HepG2 (cell line): ENCODE data around the gene ELMO2. TPM values are rescaled to one million over a fixed set of nuclear protein-coding genes. Genes with fewer than 3 reads are reported as not detected.

Source experiments
- ATAC-seq: fragments of 200-7000 bp; cut with Tn5 transposase; 3 replicates; pipeline ENCODE4 v1.9.1; 2020; ENCODE audit warnings: mild to moderate bottlenecking, moderate library complexity
- BruUV-seq: library from RNA; stranded (reverse); fragments of 400-500 nt; replicated peaks from 2 replicates; lab custom pipeline; 2021; lab: Mats Ljungman, UMichigan
- CTCF ChIA-PET: fragments of 300-600 bp; formaldehyde crosslinking; extraction: SDS; loops from one replicate; lab custom pipeline; 2021; ENCODE audit warnings: low total read pairs, inconsistent platforms, low intra/inter-chr PET ratio; lab: Yijun Ruan, JAX
- POLR2A ChIA-PET: fragments of 350-600 bp; sonication (Branson Sonifier 250); formaldehyde crosslinking; loops from one replicate; lab custom pipeline; 2020; ENCODE audit warnings: antibody characterized with exemption, inconsistent platforms; lab: Yijun Ruan, JAX
- DNase-seq: peaks from one replicate; pipeline ENCODE4 v3.0.0-alpha.2; 2015; ENCODE audit warnings: low spot score
- FAIRE-seq: peaks from 3 replicates; lab custom pipeline; 2011; peaks lifted over from hg19 to GRCh38; lab: Jason Lieb, UNC
- H2AFZ ChIP-seq: one replicate; pipeline ENCODE4 v1.6.1; 2011; ENCODE audit warnings: low read length, inconsistent platforms
- H3K27ac ChIP-seq: fragments of 300-600 bp; 3 replicates; pipeline ENCODE4 v1.8.0; 2011; ENCODE audit warnings: mixed run types, mild to moderate bottlenecking, mixed read lengths, low read length, inconsistent platforms; ENCODE audit not compliant: insufficient read depth; ENCODE audit errors: extremely low read length
- H3K27me3 ChIP-seq, 2 experiments: fragments of 200-600 bp in 1 of 2; 2 replicates in 1 of 2; 3 replicates in 1 of 2; pipeline versions ENCODE4 v1.6.0 to v1.8.0; 2011; ENCODE audit warnings: low read length in 2 of 2, mild to moderate bottlenecking in 2 of 2, moderate library complexity in 2 of 2, inconsistent platforms in 1 of 2; ENCODE audit not compliant: insufficient read depth in 2 of 2, control insufficient read depth in 1 of 2
- H3K36me3 ChIP-seq, 2 experiments: fragments of 200-600 bp in 1 of 2; replicated peaks in 1 of 2; 2 replicates in 1 of 2; 3 replicates in 1 of 2; pipeline versions ENCODE4 v1.5.1 to v1.8.0; 2011; ENCODE audit warnings: low read length in 2 of 2, inconsistent platforms in 1 of 2; ENCODE audit not compliant: insufficient read depth in 2 of 2, control insufficient read depth in 1 of 2
- H3K4me1 ChIP-seq: 2 replicates; pipeline ENCODE4 v1.5.1; 2012; ENCODE audit warnings: low read length, inconsistent platforms; ENCODE audit not compliant: insufficient read depth
- H3K4me2 ChIP-seq: 2 replicates; pipeline ENCODE4 v1.6.0; 2011; ENCODE audit warnings: low read depth, low read length, inconsistent platforms
- H3K4me3 ChIP-seq, 3 experiments: fragments of 200-600 bp in 1 of 3; sonication (generic), shearing (Covaris generic) in 1 of 3; replicated peaks in 1 of 3; 2 replicates each; pipeline ENCODE4 v1.5.1; 2011 to 2016; ENCODE audit warnings: low read length in 3 of 3, inconsistent platforms in 2 of 3, low read depth in 2 of 3, mild to moderate bottlenecking in 2 of 3, control low read depth in 1 of 3, mixed read lengths in 1 of 3; ENCODE audit not compliant: insufficient read depth in 1 of 3
- H3K79me2 ChIP-seq: one replicate; pipeline ENCODE4 v1.6.1; 2011; ENCODE audit warnings: low read length, inconsistent platforms; ENCODE audit not compliant: insufficient read depth
- H3K9ac ChIP-seq: 2 replicates; pipeline ENCODE4 v1.6.0; 2011; ENCODE audit warnings: mild to moderate bottlenecking, low read depth, low read length, inconsistent platforms; ENCODE audit not compliant: insufficient read depth
- H3K9me3 ChIP-seq: 2 replicates; pipeline ENCODE4 v1.5.1; 2012; ENCODE audit warnings: mild to moderate bottlenecking, low read length
- H4K20me1 ChIP-seq: 2 replicates; pipeline ENCODE4 v1.6.0; 2011; ENCODE audit warnings: inconsistent platforms, mild to moderate bottlenecking, low read length, moderate library complexity; ENCODE audit not compliant: insufficient read depth
- CBX1 ChIP-seq: IDR thresholded peaks from one replicate; pipeline ENCODE4 v1.6.1; 2016; ENCODE audit warnings: antibody characterized with exemption, low read depth
- SNAPC4 ChIP-seq: sonication (generic); formaldehyde crosslinking; IDR thresholded peaks from 2 replicates; pipeline ENCODE4 v1.4.0; 2020; ENCODE audit warnings: mild to moderate bottlenecking, missing genetic modification reagents
- SNRNP70 ChIP-seq: fragments of 200-400 bp; formaldehyde crosslinking; IDR thresholded peaks from 2 replicates; pipeline ENCODE4 v1.6.1; 2017; ENCODE audit warnings: mild to moderate bottlenecking, low read depth, low read length, moderate library complexity
- ZFP36L2 ChIP-seq: sonication (generic); formaldehyde crosslinking; IDR thresholded peaks from 2 replicates; pipeline ENCODE4 v1.4.0; 2020; ENCODE audit warnings: missing genetic modification reagents
- ZMAT5 ChIP-seq: sonication (generic); formaldehyde crosslinking; IDR thresholded peaks from 2 replicates; pipeline ENCODE4 v1.5.0; 2020; ENCODE audit warnings: mild to moderate bottlenecking, low read depth, missing genetic modification reagents, borderline replicate concordance
- ZNF432 ChIP-seq: sonication (generic); formaldehyde crosslinking; IDR thresholded peaks from 2 replicates; pipeline ENCODE4 v1.5.0; 2020; ENCODE audit warnings: missing genetic modification reagents, mild to moderate bottlenecking, borderline replicate concordance
- WGBS: methylation state at CpG from one replicate; pipeline ENCODE4 v1.1.6; 2017; ENCODE audit warnings: low lambda C conversion rate; 5-methylcytosine and 5-hydroxymethylcytosine counted together
- in situ Hi-C: cut with HindIII; loops from 2 replicates; pipeline ENCODE4 v1.10.0; 2017; ENCODE audit warnings: low pct_unique_long_range_greater_than_20kb; ENCODE audit not compliant: extremely low pct_ligation_motif_present
- intact Hi-C: fragments of 100-400 bp; cut with micrococcal nuclease; formaldehyde crosslinking; loops from one replicate; pipeline ENCODE4 v1.10.0; 2022; ENCODE audit not compliant: unreplicated experiment
- polyA plus RNA-seq, 8 experiments: library from polyadenylated mRNA; depleted of rRNA in 3 of 8; stranded (reverse) in 7 of 8; unstranded in 1 of 8; fragments of >200 nt; fragmentation: Illumina TruSeq in 4 of 8; extraction: Trizol in 4 of 8; gene quantifications; 2 replicates each; pipeline versions ENCODE4 v1.2.1 to v1.2.3, GENCODE V29; 2011 to 2016; ENCODE audit warnings: low read depth in 4 of 8, missing spikeins in 1 of 8, mixed read lengths in 1 of 8; ENCODE audit not compliant: insufficient read depth in 1 of 8
- total RNA-seq, 5 experiments: library from RNA; depleted of rRNA; stranded (reverse); fragments of >200 nt; fragmentation: Illumina TruSeq; extraction: Trizol; gene quantifications; 2 replicates each; pipeline ENCODE4 v1.2.3, GENCODE V29; 2016; ENCODE audit warnings: low read depth in 1 of 5
- TF ChIP-seq, protein P1 (sequence below): sonication (generic); formaldehyde crosslinking; IDR thresholded peaks from 2 replicates; pipeline ENCODE4 v1.5.0; 2020; ENCODE audit warnings: missing genetic modification reagents
- TF ChIP-seq, protein P2 (sequence below): sonication (generic); formaldehyde crosslinking; IDR thresholded peaks from 2 replicates; pipeline ENCODE4 v1.8.1; 2022; ENCODE audit warnings: mild to moderate bottlenecking, missing genetic modification reagents

Gene ELMO2
- total and polyA plus RNA-seq, 2 of the 13 experiments (the other 11 are each of a cell fraction or from before 2014, with no cell fraction given), result 30.6 to 35.7 TPM

- TF ChIP-seq CBX1, result no peak
- TF ChIP-seq SNAPC4 (CRISPR knock-in tag), result no peak
Measured at GRCh38 chr20:46438156-46438750, 31.8 kb upstream of the ELMO2 start (continued).

GRCh38 chr20:46435146-46435545, 28.7 kb upstream of the ELMO2 start:
- H3K27ac ChIP-seq, result no peak overlapping the region
- in situ Hi-C loops, result no loop called here
- no peak overlapping the region for H3K4me3 ChIP-seq
- ATAC-seq, result no peak
- TF ChIP-seq, protein P1, sequence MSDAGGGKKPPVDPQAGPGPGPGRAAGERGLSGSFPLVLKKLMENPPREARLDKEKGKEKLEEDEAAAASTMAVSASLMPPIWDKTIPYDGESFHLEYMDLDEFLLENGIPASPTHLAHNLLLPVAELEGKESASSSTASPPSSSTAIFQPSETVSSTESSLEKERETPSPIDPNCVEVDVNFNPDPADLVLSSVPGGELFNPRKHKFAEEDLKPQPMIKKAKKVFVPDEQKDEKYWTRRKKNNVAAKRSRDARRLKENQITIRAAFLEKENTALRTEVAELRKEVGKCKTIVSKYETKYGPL (CRISPR knock-in tag), result no peak
- no peak for TF ChIP-seq ZMAT5 (CRISPR knock-in tag)
- TF ChIP-seq SNRNP70, result no peak
- TF ChIP-seq, protein P2, sequence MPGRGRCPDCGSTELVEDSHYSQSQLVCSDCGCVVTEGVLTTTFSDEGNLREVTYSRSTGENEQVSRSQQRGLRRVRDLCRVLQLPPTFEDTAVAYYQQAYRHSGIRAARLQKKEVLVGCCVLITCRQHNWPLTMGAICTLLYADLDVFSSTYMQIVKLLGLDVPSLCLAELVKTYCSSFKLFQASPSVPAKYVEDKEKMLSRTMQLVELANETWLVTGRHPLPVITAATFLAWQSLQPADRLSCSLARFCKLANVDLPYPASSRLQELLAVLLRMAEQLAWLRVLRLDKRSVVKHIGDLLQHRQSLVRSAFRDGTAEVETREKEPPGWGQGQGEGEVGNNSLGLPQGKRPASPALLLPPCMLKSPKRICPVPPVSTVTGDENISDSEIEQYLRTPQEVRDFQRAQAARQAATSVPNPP (CRISPR knock-in tag), result no peak
- TF ChIP-seq ZNF432 (CRISPR knock-in tag), result no peak
- TF ChIP-seq ZFP36L2, result no peak
- TF ChIP-seq, all 625 proteins: peak for 0
- Histone ChIP-seq H3K9ac (no peak overlapping the region), H3K79me2 (no peaks in the 10 kb centered on the region), H3K9me3 (no peaks in the 10 kb centered on the region), H2AFZ (no peak overlapping the region), H3K4me1 (no peaks in the 10 kb centered on the region), H3K36me3 (no peaks in the 10 kb centered on the region), H4K20me1 (no peaks in the 10 kb centered on the region), H3K4me2 (no peak overlapping the region), H3K27me3 (peaks cover 6 to 28% of the 10 kb centered on the region in 2 experiments; a peak in 4 of 5 replicates)
- CTCF ChIA-PET, result no interaction called here
- DNase-seq (no peak), FAIRE-seq (no peak)
- POLR2A ChIA-PET, result no interaction called here
- no TSS peak for BruUV-seq
- 7% methylated on average over 6 of the region's 6 CpGs for WGBS
- intact Hi-C loops, result no loop called here
